HL-60/S4 treated with retinoic acid at 250 ng/mL for 4 days and 3 days (cell line): ENCODE data around the gene CCNQ.

Source experiments
- in situ Hi-C: fragments of 300-500 bp; cut with MboI; formaldehyde crosslinking; loops from 2 replicates; pipeline ENCODE4 v1.7.0; 2022; ENCODE audit warnings: low sequenced_read_pairs

The CCNQ gene

DNA sequence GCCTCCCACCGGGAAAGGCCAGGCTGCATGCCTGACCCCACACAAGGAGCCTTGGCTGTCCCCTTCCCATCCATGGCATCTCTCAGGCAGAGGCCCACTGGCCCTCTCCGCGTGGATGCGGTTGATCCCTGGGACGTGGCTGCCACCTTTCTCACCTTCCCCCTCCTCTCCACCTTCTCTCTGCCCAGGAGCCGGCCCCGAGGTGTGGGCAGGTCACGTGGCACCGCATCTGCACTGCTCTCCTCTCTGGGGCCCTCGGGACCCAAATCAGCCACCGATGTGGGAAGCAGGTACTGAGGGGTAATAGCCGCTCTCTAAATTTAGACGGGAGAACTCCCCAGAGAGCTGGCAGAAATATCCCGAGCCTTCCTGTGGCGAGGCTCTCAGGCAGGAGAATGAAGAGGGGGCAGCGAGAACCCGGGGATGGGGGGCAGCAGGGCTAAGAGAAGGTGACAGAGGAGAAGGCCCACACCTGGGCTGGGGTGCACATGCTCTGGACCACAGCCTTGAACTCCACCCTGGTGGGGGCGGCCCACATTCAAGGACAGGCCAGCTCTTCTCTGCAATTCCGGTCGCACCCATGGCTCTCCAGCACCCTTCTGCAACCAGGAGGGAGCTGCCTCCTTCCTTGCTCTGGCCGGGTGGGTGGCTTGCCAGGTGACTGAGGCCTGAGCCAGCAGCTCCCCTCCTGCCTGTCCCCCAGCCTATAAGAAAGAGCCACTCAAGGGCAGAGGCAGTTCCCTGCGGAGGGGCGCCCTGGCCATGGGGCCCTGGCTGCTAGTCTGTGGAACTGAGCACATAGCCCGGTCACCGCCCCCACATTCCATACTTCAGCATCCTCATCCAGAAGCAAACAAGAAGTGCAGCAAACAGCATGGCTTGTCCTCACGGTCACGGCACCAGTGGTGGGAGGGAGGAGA, 38.4 kb upstream of the CCNQ start:
- in situ Hi-C loops: no loop called here

DNA sequence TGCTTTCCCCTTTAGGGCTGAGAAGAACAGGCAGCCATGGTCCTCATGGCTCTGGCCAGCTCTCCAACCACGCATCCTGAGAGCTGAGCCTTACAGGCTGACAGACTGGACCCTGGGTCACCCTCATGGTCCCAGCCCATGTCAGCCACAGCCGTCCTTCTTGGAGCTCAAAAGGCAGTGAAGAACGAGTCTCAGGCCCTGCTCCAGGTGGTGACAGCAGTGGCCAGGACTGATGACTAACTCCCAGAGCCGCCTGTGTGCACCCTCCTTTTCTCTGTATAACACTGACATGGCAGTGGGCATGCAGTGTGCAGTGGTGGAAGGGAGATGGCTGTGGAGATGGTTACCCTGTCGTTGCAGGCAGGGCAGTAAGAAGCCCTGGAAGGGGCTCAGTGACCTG, 37.8 kb upstream of the CCNQ start:
- in situ Hi-C loops: no loop called here

- in situ Hi-C loops: no loop called here
Observed at GRCh38 chrX:153635788-153636668, 37.1 kb upstream of the CCNQ start.

DNA sequence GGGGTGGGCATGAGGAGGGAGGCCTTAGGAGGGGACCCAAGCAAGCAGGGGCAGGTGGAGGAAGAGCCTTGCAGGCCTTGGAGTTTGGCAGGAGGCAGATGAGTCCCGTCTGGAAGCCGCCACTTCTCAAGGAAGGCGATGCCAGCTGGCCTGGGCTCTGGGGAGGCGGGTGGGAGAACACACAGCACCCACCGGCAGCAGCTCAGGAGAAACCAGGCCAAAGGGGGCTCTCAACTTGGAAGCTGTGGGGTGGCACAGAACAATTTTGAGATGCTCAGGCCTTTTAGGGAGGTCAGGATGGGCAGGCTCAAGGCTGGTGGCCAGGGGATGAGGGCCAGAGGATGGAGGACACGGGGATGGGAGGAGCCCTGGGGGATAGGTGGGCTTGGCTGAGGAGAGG, 36.4 kb upstream of the CCNQ start:
- in situ Hi-C loops: no loop called here

GRCh38 chrX:153634832-153635231, 35.9 kb upstream of the CCNQ start:
- in situ Hi-C loops: no loop called here

GRCh38 chrX:153634236-153634635, 35.3 kb upstream of the CCNQ start:
- in situ Hi-C loops: no loop called here

GRCh38 chrX:153633607-153634180, 34.8 kb upstream of the CCNQ start:
- in situ Hi-C loops: no loop called here

DNA sequence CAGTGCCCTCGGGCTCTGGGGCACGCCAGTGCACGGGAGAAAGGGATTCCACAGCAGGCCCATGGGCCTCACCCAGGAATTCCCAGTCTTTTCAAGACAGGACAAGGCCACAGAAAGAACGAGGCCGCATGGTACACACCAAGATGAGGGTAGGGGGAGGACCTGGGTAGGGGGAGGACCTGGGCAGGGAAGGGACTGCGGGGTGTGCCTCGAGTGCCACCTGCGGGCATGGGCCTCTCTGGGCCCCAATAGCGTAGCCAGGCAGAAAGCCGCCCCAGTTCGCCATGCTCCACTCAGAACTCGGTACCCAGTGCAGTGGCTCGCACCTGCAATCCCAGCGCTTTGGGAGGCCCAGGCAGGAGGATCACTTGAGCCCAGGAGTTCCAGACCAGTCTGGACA, 34.1 kb upstream of the CCNQ start:
- in situ Hi-C loops: no loop called here

- in situ Hi-C loops: no loop called here
Observed at GRCh38 chrX:153632595-153632946, 33.6 kb upstream of the CCNQ start.

DNA sequence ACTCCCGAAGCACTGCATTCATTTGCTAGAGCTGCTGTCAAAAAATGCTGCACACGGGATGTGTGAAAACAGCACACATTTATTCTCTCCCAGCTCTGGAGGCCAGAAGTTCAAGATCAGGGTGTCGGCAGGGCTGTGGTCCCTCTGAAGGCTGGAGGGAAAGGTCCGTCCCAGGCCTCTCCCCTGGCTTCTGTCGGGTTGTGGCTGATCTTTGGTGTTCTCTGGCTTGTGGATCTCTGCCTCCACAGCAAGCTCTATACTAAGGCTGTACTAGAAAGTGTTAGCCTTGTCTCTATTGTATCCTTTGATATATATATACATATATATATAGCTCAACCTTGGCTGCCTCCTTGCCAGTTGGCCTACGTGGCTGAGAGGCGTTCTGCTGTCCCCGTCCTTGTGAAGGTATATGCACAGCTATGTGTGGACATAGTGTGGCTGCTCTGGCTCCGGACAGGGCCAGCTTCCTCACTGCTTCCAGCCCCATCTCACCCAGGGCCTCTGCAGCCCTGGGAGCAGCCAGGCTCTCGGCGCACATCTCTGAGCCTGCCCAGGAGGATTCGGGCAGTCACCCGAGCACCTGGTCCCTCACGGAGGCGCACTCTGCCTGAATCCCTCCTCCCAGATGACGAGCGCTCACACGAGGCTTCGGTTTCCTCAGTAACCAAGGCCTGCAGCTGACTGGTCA, 33.1 kb upstream of the CCNQ start:
- in situ Hi-C loops: no loop called here

GRCh38 chrX:153631346-153631745, 32.4 kb upstream of the CCNQ start:
- in situ Hi-C loops: no loop called here

- in situ Hi-C loops: no loop called here
Observed at GRCh38 chrX:153628665-153629064, 29.7 kb upstream of the CCNQ start.

DNA sequence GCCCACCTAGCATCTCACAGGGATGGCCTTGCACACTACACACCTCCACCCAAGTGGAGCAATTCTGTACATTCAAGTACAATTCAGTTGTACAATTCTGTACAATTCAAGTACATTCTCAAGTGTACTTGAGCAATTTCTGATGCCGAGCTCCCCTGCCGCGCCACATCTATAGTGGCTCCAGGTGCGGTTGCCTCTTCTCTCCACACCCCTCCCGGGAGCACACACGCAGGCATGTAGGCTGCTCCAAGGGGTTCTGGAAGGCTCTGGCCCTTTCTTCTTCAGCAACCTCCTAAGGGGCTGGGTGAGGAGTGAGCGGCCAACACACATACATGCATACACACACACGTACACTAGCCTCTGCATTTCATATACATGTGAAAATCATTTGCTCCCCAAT, 29.2 kb upstream of the CCNQ start:
- in situ Hi-C loops: no loop called here

- in situ Hi-C loops: no loop called here
Observed at GRCh38 chrX:153627675-153628111, 28.8 kb upstream of the CCNQ start.

- in situ Hi-C loops: no loop called here
Observed at GRCh38 chrX:153626863-153627674, 28.1 kb upstream of the CCNQ start.

DNA sequence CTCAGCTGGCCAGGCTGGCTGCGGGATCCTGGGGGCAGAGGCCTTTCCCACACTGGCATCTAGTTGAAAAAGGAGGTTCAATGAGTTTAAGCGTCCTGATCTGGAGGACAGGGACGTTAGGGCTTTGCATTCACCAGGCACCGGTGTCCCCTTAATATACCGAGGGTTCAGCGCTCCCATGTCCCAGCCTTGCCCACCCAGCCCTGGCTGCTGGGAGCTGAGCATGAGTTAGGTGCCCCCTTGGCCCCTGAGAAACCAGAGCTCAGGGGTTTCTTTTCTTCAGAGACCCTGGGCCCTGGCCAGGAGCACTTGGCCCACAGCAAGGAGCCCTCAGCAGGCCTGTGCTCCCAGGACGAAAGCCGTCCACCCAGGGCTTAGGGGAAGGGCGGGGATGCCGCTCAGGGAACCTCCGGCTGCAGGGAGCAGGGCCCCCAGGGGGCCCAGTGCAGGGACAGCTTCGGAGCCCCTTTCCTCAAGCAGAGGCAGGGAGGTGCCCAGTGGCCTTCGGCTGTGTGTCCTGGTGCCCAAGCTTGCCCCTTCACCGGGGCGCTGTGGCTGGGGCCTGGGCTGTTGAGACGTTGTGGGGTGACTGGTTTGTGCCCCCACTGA, 27.2 kb upstream of the CCNQ start:
- in situ Hi-C loops: no loop called here

DNA sequence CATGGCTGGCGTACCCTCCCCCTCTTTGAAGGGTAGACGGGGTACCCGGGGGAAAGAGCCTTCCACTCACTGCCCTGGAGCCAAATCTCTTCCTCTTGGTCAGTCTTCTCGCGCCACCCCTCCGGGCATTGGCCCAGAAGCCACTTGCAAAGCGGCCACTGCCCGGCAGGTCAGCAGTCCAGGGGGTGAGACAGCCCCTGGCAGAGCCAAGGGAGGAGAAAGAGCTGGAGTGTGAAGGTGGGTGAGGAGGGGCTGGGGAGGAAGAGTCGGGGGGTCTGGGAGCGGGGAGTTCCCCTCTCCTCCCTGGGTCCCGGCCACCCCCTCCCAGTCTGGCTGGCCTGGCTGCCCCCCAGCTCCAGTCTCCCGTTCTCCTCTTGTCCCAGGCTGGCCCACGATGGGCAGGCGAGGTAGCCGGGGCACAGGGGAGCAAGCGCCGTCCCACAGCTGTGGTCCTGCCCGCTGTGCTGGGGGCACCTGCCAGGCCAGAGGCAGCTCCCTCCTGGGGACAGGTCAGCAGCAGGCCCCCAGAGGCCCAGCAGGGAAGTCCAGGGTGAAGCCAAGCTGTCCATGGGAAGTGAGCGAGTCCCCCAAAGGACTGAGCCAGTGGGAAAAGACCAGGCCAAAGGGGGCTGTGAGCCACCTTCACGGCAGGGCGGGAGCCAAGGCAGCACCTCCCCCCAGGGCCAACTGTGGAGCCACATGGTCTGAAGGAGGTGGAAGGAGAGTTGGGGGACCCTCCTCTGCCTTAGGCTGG, 26.5 kb upstream of the CCNQ start:
- in situ Hi-C loops: no loop called here

- in situ Hi-C loops: no loop called here
Observed at GRCh38 chrX:153624196-153625091, 25.5 kb upstream of the CCNQ start.
